Liver (tissue), 6 donors: ENCODE measurements around the gene ATXN10. TPM values are rescaled to one million over a fixed set of nuclear protein-coding genes. Genes with fewer than 3 reads are reported as not detected.

Experiments
- FOXA2 ChIP-seq: IDR thresholded peaks from 2 replicates; pipeline ENCODE4 v1.6.1; 2016; ENCODE audit warnings: antibody characterized with exemption
- JUND ChIP-seq, 2 donors: IDR thresholded peaks; 2 replicates each; pipeline ENCODE4 v1.6.1; 2016; ENCODE audit warnings: antibody characterized with exemption in 2 of 2
- MAX ChIP-seq: IDR thresholded peaks from 2 replicates; pipeline ENCODE4 v1.6.1; 2016; ENCODE audit warnings: antibody characterized with exemption
- RAD21 ChIP-seq, 2 donors: IDR thresholded peaks; 2 replicates each; pipeline ENCODE4 v1.6.1; 2016; ENCODE audit warnings: antibody characterized with exemption in 2 of 2, mild to moderate bottlenecking in 2 of 2
- RXRA ChIP-seq, 2 donors: IDR thresholded peaks; 2 replicates each; pipeline ENCODE4 v1.6.1; 2017 to 2018; ENCODE audit warnings: antibody characterized with exemption in 2 of 2, mild to moderate bottlenecking in 1 of 2
- ZBTB33 ChIP-seq: IDR thresholded peaks from 2 replicates; pipeline ENCODE4 v1.6.1; 2016; ENCODE audit warnings: antibody characterized with exemption
- polyA plus RNA-seq, 2 donors: library from polyadenylated mRNA; stranded (reverse) in 1 of 2; unstranded in 1 of 2; fragments of 200-250 nt in 1 of 2; fragments of >200 nt in 1 of 2; fragmentation: Nextera tagmentation in 1 of 2; extraction: Ambion mirVana in 1 of 2; gene quantifications; one replicate each; pipeline versions ENCODE4 v1.2.1 to v1.2.3, GENCODE V29; 2013 to 2015
- small RNA-seq: library from RNA; depleted of rRNA; stranded (forward); fragments of <200 nt; gene quantifications from one replicate; pipeline ENCODE3, GENCODE V24; 2014
- total RNA-seq, 2 donors: library from RNA; depleted of rRNA; stranded (reverse); fragments of >200 nt; gene quantifications; one replicate each; pipeline ENCODE4 v1.2.3, GENCODE V29; 2014
- donor health status: healthy.
- donor health status: healthy.
- donor health status: healthy.

ATXN10 gene
- total and polyA plus RNA-seq, 4 donors: 34.9 to 100 (median 69.7) TPM

GRCh38 chr22:45893516-45893915 is 221.9 kb downstream of the ATXN10 start (continued):
- TF ChIP-seq ZBTB33: no peak
- no peak for TF ChIP-seq JUND (IDR thresholded peaks at IDR 0.05)
- no peak for TF ChIP-seq RXRA (IDR thresholded peaks at IDR 0.05)
- no peak for TF ChIP-seq RAD21 (IDR thresholded peaks at IDR 0.05)
- TF ChIP-seq MAX: no peak
- TF ChIP-seq FOXA2: no peak

Small RNA genes lying within 50 kb of the gene (small RNA-seq; reads per million reads assigned to genes)
- gene MIR4762: 0.07 reads per million
- gene RNU6-1161P: not detected

Other genes with a start within 250 kb of the ATXN10 start
- 1 to 10 TPM; 4.3 to 8.3 TPM for gene FBLN1, start 169.0 kb upstream of the ATXN10 start, total RNA-seq
- gene FBLN1, start 169.0 kb upstream of the ATXN10 start, polyA plus RNA-seq: 1 to 10 TPM; 2.2 to 9.3 TPM